ENCODE results near the gene ENOX1. TPM values are rescaled to one million over a fixed set of nuclear protein-coding genes. Genes with fewer than 3 reads are reported as not detected.

Gene ENOX1
- total RNA-seq, 1 donor from 2014 or later = 8.7 TPM

DNA sequence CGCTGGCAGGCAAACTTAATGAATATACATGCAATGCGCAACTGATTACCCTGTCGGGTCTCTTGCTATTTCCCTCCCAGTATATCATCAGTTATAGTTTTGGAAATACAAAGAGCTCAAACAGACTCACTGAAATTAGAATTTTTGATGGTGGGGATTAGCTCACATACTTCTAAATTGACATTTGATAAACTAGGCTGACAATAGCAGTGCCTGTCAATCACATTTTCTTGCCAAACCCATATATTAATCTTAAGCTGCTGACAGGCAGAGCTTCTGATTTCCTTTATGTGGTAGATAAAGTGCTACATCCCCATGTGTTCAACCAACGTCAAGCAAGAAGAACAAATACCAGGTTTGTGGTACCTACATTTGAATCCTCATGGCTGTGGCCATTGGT is 521.7 kb downstream of the ENOX1 start:
- Mint-ChIP-seq H3K9me3 (ENCODE audit: unreplicated experiment) (no peaks in the 10 kb centered on the region), H3K27ac (ENCODE audit: unreplicated experiment) (no peak overlapping the region), H3K36me3 (ENCODE audit: unreplicated experiment) (no peaks in the 10 kb centered on the region), H3K4me3 (ENCODE audit: unreplicated experiment) (no peak overlapping the region), H3K27me3 (ENCODE audit: unreplicated experiment) (no peaks in the 10 kb centered on the region), H3K4me1 (ENCODE audit: low read depth, unreplicated experiment) (peaks cover 7% of the 10 kb centered on the region)
- DNase-seq = no peak
- TF ChIP-seq, protein P1, sequence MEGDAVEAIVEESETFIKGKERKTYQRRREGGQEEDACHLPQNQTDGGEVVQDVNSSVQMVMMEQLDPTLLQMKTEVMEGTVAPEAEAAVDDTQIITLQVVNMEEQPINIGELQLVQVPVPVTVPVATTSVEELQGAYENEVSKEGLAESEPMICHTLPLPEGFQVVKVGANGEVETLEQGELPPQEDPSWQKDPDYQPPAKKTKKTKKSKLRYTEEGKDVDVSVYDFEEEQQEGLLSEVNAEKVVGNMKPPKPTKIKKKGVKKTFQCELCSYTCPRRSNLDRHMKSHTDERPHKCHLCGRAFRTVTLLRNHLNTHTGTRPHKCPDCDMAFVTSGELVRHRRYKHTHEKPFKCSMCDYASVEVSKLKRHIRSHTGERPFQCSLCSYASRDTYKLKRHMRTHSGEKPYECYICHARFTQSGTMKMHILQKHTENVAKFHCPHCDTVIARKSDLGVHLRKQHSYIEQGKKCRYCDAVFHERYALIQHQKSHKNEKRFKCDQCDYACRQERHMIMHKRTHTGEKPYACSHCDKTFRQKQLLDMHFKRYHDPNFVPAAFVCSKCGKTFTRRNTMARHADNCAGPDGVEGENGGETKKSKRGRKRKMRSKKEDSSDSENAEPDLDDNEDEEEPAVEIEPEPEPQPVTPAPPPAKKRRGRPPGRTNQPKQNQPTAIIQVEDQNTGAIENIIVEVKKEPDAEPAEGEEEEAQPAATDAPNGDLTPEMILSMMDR (IDR thresholded peaks at IDR 0.05; ENCODE audit: partially characterized antibody, unreplicated experiment) = no peak

DNA sequence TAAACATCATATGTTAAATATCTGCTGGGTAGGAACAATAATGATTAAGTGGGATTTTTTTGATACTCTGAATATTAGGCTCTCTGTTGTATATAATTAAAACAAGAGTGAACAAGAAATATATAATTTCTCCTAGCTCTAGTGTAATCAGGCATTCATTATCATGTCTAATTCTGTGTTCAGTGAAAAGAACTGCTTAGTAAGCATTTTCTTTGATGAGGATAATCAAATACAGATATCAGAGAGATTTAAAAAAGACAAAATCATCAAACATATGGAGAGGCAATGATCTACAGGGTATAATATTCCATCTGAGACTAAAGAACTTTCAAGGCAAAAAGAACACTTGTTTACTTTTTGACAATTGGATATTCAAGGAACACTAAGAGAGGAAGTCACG is 522.3 kb downstream of the ENOX1 start:
- no peaks in the 10 kb centered on the region for H3K36me3 Mint-ChIP-seq (ENCODE audit: unreplicated experiment)
- DNase-seq = no peak
- H3K9me3 Mint-ChIP-seq (ENCODE audit: unreplicated experiment) = no peaks in the 10 kb centered on the region
- H3K4me3 Mint-ChIP-seq (ENCODE audit: unreplicated experiment) = no peak overlapping the region
- H3K27me3 Mint-ChIP-seq (ENCODE audit: unreplicated experiment) = no peaks in the 10 kb centered on the region
- H3K4me1 Mint-ChIP-seq (ENCODE audit: low read depth, unreplicated experiment) = peaks cover 7% of the 10 kb centered on the region
- no peak overlapping the region for H3K27ac Mint-ChIP-seq (ENCODE audit: unreplicated experiment)
- TF ChIP-seq, protein P1 (IDR thresholded peaks at IDR 0.05; ENCODE audit: partially characterized antibody, unreplicated experiment) = no peak

DNA sequence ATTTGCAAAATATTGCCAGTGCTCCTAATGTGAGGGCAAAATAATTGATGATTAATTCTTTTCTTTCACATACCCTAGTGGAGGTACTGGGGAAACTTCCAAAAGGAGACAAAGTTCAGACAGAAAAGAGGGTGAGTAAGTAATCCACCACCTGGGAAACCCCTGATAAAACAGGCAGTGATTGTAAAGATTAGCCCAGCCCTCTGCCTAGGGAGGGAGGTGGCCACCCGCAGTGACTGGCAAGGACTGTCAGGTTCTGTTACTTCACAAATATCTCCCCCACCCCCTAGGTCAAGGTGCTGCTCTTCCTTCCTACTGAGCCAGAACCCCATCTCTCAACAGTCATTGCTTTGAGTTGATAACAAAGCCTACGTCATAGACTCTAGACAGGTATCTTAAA is 523.7 kb downstream of the ENOX1 start:
- Mint-ChIP-seq H3K36me3 (ENCODE audit: unreplicated experiment) (no peaks in the 10 kb centered on the region), H3K27ac (ENCODE audit: unreplicated experiment) (no peak overlapping the region), H3K4me1 (ENCODE audit: low read depth, unreplicated experiment) (peaks cover 7% of the 10 kb centered on the region), H3K27me3 (ENCODE audit: unreplicated experiment) (peaks cover 1% of the 10 kb centered on the region), H3K4me3 (ENCODE audit: unreplicated experiment) (no peak overlapping the region), H3K9me3 (ENCODE audit: unreplicated experiment) (no peaks in the 10 kb centered on the region)
- no peak for DNase-seq
- TF ChIP-seq, protein P1 (IDR thresholded peaks at IDR 0.05; ENCODE audit: partially characterized antibody, unreplicated experiment) = no peak

DNA sequence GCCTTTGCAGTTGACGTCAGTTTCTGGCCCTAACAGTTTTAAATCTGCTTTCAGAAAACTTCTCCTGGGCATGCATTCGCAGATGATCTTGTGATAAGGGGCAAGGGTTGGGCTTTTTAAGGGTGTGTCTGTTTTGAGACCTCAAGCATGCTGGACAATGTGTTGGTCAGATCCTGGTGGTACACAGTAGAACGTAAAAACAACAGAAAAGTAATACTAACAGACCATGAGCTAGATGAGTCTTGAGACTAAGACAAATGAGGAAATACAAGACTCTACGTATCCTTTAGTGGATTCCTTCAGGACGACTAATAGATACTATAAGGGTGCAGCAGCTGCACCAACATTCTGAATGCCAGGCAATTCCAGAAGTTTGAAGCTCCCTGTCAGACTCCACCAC is 525.8 kb downstream of the ENOX1 start:
- no peaks in the 10 kb centered on the region for H3K9me3 Mint-ChIP-seq (ENCODE audit: unreplicated experiment)
- no peak for DNase-seq
- peaks cover 1% of the 10 kb centered on the region for H3K27me3 Mint-ChIP-seq (ENCODE audit: unreplicated experiment)
- no peak overlapping the region for H3K27ac Mint-ChIP-seq (ENCODE audit: unreplicated experiment)
- H3K4me3 Mint-ChIP-seq (ENCODE audit: unreplicated experiment) = no peak overlapping the region
- H3K4me1 Mint-ChIP-seq (ENCODE audit: low read depth, unreplicated experiment) = no peaks in the 10 kb centered on the region
- TF ChIP-seq, protein P1 (IDR thresholded peaks at IDR 0.05; ENCODE audit: partially characterized antibody, unreplicated experiment) = no peak
- H3K36me3 Mint-ChIP-seq (ENCODE audit: unreplicated experiment) = no peaks in the 10 kb centered on the region

DNA sequence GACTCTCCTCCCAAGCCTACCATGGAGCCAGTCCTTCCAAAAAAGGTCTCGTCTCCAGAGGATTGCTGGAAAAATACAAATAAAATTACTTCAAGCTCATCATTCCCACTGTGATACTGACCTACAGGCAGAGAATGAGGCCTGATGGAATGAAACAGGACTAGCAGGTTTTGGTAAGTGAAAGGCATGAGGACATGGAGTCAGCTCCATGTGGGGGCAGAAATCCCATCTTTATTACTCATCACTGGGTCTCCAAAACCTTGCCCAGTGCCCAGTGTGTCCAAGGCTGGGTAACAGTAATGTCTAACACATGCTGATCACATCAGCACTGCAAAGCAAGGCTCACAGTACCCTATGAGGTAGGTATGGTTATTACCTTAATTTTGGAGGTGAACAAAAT is 528.0 kb downstream of the ENOX1 start:
- Mint-ChIP-seq H3K36me3 (ENCODE audit: unreplicated experiment) (no peaks in the 10 kb centered on the region), H3K27me3 (ENCODE audit: unreplicated experiment) (peaks cover 1% of the 10 kb centered on the region), H3K9me3 (ENCODE audit: unreplicated experiment) (no peaks in the 10 kb centered on the region), H3K4me3 (ENCODE audit: unreplicated experiment) (no peak overlapping the region), H3K4me1 (ENCODE audit: low read depth, unreplicated experiment) (no peaks in the 10 kb centered on the region), H3K27ac (ENCODE audit: unreplicated experiment) (no peak overlapping the region)
- no peak for DNase-seq
- TF ChIP-seq, protein P1 (IDR thresholded peaks at IDR 0.05; ENCODE audit: partially characterized antibody, unreplicated experiment) = no peak
